HG03558 (cell line): ENCODE data around the gene MSMB.
"Not testable (repeated sequence)": the region's sequence is repeated elsewhere in the genome, so short reads cannot be mapped to it uniquely, and the experiment has no call there.

ENCODE experiments used
- ATAC-seq: cut with Tn5 transposase; IDR thresholded peaks from one replicate; pipeline ENCODE4 v1.9.1; 2021; ENCODE audit warnings: moderate number of reproducible peaks; ENCODE audit not compliant: unreplicated experiment; ENCODE audit errors: extremely low read depth

The MSMB gene

GRCh38 chr10:46046261-46046660 is at the start of gene MSMB:
TSS of gene MSMB (minus strand) at chr10:46046269. CDS start at chr10:46046237, 32 bp downstream.
- ATAC-seq: no peak

GRCh38 chr10:46094931-46095750 is 49.1 kb upstream of the MSMB start:
- no peak for ATAC-seq

GRCh38 chr10:46094197-46094500 is 48.1 kb upstream of the MSMB start:
- ATAC-seq: no peak

GRCh38 chr10:46093316-46094196 is 47.5 kb upstream of the MSMB start:
- not testable (repeated sequence) for ATAC-seq

- ATAC-seq: no peak
Observed at GRCh38 chr10:46092524-46093081, 46.5 kb upstream of the MSMB start.

- ATAC-seq: no peak
Observed at GRCh38 chr10:46091828-46092523, 45.9 kb upstream of the MSMB start.

- no peak for ATAC-seq
Observed at GRCh38 chr10:46091080-46091827, 45.2 kb upstream of the MSMB start.

GRCh38 chr10:46090258-46090812 is 44.3 kb upstream of the MSMB start:
- ATAC-seq: no peak

- not testable (repeated sequence) for ATAC-seq
Observed at GRCh38 chr10:46087381-46087780, 41.3 kb upstream of the MSMB start.

GRCh38 chr10:46084321-46085165 is 38.5 kb upstream of the MSMB start:
- no peak for ATAC-seq

GRCh38 chr10:46080886-46081285 is 34.8 kb upstream of the MSMB start:
- no peak for ATAC-seq

- no peak for ATAC-seq
Observed at GRCh38 chr10:46079831-46080585, 33.9 kb upstream of the MSMB start.

GRCh38 chr10:46077731-46078413 is 31.8 kb upstream of the MSMB start:
- ATAC-seq: no peak

GRCh38 chr10:46077141-46077554 is 31.1 kb upstream of the MSMB start:
- ATAC-seq: no peak

- ATAC-seq: no peak
Observed at GRCh38 chr10:46075869-46076268, 29.8 kb upstream of the MSMB start.

GRCh38 chr10:46074196-46074946 is 28.3 kb upstream of the MSMB start:
- no peak for ATAC-seq

GRCh38 chr10:46073564-46073963 is 27.5 kb upstream of the MSMB start:
- ATAC-seq: no peak
